ENCODE results near the gene TRPC1. TPM values are rescaled to one million over a fixed set of nuclear protein-coding genes. Genes with fewer than 3 reads are reported as not detected.

TRPC1 gene
- total RNA-seq, 2 donors from 2014 or later: 1.8 to 2.2 TPM

DNA sequence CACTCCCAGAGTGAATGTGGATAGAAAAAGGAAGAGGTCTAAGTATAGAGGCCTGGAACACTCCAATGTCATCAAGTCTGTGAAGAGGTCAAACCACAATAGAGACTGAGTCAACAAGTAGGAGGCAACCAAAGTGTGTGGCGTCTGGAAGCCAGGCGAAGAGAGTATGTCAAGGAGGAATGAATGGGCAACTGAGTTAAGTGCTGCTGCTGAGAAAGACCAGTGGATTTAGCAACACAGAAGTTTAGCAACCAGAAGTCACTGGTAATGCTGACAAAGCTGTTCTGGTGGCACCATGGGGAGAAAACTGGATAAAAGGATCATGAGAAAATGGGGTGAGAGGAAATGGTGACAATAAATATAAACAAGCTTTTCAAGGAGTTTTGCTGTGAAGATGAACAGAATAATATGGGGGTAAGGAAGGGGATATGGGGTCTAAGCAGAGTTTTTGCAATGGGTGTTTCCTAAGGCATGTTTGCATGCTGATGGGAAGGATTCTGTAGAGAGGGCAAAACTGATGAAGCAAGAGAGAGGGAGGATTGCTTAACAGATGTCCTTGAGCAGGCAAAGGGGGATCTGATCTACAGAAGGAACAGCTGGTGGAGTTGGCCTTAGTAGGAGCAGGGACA lies 126.7 kb downstream of the TRPC1 start:
- Histone ChIP-seq H3K36me3 (no peaks in the 10 kb centered on the region), H3K27me3 (no peaks in the 10 kb centered on the region), H3K4me1 (no peaks in the 10 kb centered on the region), H3K9me3 (no peaks in the 10 kb centered on the region), H3K4me3 (no peak overlapping the region), H3K27ac (no peak overlapping the region), H3K9ac (ENCODE audit: low read depth in 2 of 2, low read length in 2 of 2) (no peak overlapping the region)
- intact Hi-C loops (cut with DNase I): no loop called here
- no peak for TF ChIP-seq CTCF (IDR thresholded peaks at IDR 0.05)
- no peak for DNase-seq

DNA sequence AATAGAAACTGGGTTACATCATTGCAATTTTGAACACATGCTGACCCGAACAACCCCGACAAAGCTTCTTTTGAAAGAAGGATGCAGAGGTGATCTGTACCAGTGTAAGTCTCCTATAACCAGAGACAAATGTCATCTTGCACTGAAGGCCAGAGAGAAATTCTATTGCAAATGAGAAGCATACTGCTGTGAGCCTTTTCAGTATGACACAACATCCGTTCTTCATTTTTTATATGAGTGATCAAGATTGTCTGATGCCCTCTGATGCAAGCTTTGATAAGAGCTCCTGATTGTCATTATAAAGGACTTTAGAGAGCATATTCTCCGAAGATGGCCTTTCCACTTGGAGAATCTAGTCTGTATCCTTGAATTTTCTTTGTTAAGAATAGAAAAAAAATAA lies 128.2 kb downstream of the TRPC1 start:
- Histone ChIP-seq H3K36me3 (no peaks in the 10 kb centered on the region), H3K9me3 (no peaks in the 10 kb centered on the region), H3K9ac (ENCODE audit: low read depth in 2 of 2, low read length in 2 of 2) (no peak overlapping the region), H3K27me3 (no peaks in the 10 kb centered on the region), H3K27ac (no peak overlapping the region), H3K4me1 (no peaks in the 10 kb centered on the region), H3K4me3 (no peak overlapping the region)
- no peak for TF ChIP-seq CTCF (IDR thresholded peaks at IDR 0.05)
- no peak for DNase-seq
- intact Hi-C loops (cut with DNase I): no loop called here

DNA sequence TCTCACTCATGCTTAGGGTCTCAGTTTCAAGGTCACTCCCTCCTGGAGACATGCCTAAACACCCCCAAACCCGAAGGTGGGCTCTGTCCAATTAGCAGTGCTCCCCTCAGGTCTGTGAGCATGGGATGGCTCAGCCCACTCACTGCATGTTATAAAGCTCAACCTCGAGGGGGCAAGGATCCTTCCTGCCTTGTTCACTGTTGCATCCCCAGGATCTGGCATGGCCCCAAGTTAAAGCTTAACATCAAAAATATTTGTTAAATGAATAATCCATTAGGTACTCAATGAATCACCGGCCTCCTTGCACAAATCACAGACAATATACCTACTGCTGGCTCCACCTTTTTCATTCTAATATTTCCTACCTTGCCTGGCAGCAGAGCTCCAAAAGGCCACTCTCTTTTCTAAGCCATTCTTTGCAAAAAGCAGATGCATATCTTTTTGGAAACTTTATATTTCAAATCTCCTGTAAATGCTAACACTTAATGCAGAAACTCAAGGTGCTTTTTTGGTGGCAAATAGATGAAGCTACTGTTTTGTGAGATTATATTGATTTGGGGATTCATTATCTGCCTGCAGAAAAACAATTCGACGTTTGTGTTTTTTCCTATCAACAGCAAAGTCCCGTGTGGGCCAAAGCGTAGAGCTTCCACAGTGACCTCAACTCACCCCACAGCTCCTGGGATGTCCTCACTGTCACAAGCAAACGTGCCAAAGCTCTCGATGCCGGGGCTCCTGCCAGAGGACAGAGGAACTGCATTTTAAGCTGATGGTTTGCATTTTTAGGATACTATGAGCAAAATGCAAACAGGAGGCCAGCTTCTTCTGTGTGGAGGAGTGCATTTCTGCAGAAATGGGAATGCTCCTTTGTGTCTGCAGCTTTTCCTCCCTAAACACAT lies 129.7 kb downstream of the TRPC1 start:
- intact Hi-C loops (cut with DNase I): no loop called here
- Histone ChIP-seq H3K27me3 (no peaks in the 10 kb centered on the region), H3K4me1 (no peaks in the 10 kb centered on the region), H3K36me3 (no peaks in the 10 kb centered on the region), H3K27ac (no peak overlapping the region), H3K9ac (ENCODE audit: low read depth in 2 of 2, low read length in 2 of 2) (no peak overlapping the region), H3K9me3 (no peaks in the 10 kb centered on the region), H3K4me3 (no peak overlapping the region)
- no peak for DNase-seq
- no peak for TF ChIP-seq CTCF (IDR thresholded peaks at IDR 0.05)

- DNase-seq: no peak
These were observed 133.2 kb downstream of the TRPC1 start for GRCh38 chr3:142857056-142857455.

More at GRCh38 chr3:142857056-142857455, 133.2 kb downstream of the TRPC1 start:
- no peak overlapping the region for H3K27ac ChIP-seq
- H3K9ac ChIP-seq (ENCODE audit: low read depth in 2 of 2, low read length in 2 of 2): no peak overlapping the region
- intact Hi-C loops (cut with DNase I): no loop called here
- no peaks in the 10 kb centered on the region for H3K36me3 ChIP-seq
- H3K9me3 ChIP-seq: no peaks in the 10 kb centered on the region
- TF ChIP-seq CTCF (IDR thresholded peaks at IDR 0.05): peak; percentile 13
- H3K27me3 ChIP-seq: no peaks in the 10 kb centered on the region
- no peaks in the 10 kb centered on the region for H3K4me1 ChIP-seq
- H3K4me3 ChIP-seq: no peak overlapping the region

Other genes starting within 250 kb of the TRPC1 start
- 10 to 100 TPM; 13.9 to 20.3 TPM for gene ATR, start 145.3 kb upstream of the TRPC1 start, total RNA-seq
- 100 to 1,000 TPM; 252 to 418 TPM for gene PLS1, start 127.6 kb upstream of the TRPC1 start, total RNA-seq
- 1 to 10 TPM; 1.0 to 1.9 TPM for gene PCOLCE2, start 165.0 kb downstream of the TRPC1 start, total RNA-seq
- gene PAQR9, start 239.6 kb downstream of the TRPC1 start, total RNA-seq: not detected